A204.1 (cell line): Measurements from ENCODE around the gene PSMB10.

Experiments
- FAIRE-seq: peaks from 2 replicates; lab custom pipeline; 2012; peaks lifted over from hg19 to GRCh38; lab: Jason Lieb, UNC

PSMB10 gene

GRCh38 chr16:67892375-67892774, 44.3 kb downstream of the PSMB10 start:
- no peak for FAIRE-seq

DNA sequence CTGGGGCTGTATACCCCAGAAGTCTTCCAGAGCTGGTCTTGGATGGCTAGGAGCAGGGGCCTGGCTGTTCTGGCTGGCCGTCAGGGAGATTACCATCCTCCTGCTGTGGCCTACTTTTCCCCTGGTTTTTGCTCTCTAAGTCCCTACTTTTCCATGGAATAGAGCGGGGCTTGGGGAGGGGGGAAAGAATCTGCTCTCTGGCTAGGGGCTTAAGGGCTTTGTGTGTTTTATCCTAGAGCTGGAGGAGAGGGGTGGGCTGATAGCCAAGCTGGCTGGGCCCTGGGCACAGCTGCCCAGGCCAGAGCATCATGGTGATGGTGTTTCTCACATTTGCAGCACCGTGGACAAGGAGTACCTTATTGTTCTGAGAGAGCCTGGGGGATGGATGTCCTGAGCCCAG, 48.3 kb downstream of the PSMB10 start:
- FAIRE-seq = no peak

GRCh38 chr16:67886387-67886786, 50.3 kb downstream of the PSMB10 start:
- no peak for FAIRE-seq

DNA sequence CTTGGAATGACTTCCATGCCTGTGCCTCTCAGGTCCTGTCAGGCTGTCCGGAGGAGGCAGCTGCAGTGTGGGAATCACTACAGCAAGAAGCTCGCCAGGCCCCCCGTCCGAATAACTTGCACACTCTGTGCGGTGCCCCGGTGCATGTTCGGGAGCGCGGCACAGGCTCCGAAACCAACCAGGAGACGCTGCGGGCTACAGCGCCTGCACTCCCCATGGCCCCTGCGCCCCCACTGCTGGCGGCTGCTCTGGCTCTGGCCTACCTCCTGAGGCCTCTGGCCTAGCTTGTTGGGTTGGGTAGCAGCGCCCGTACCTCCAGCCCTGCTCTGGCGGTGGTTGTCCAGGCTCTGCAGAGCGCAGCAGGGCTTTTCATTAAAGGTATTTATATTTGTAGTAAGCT, 50.7 kb downstream of the PSMB10 start:
- FAIRE-seq = no peak

GRCh38 chr16:67885545-67885944, 51.1 kb downstream of the PSMB10 start:
- no peak for FAIRE-seq

DNA sequence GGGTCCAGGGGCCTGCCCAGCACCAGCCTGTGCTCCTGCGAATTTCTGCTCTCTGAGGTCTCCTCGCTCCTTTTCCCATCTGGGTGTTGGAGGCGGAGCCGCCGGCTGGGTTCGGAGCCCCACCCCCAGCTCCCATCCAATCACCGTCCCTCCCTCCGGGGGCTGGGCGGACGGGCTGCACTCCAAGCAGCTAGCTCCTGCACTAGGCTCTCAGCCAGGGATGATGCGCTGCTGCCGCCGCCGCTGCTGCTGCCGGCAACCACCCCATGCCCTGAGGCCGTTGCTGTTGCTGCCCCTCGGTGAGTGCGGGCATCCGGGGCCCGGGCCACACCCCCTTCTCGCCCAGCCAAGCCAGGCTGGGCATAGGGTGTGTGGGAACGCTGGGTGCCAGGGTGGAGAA, 52.0 kb downstream of the PSMB10 start, which contains the start of gene NRN1L:
NRN1L (plus strand) TSS at position 202 of the 400 bp plus-strand sequence; CDS start at position 221, 19 bp downstream.
- FAIRE-seq = no peak
